GM19463 (cell line): ENCODE data around the gene TRPV3.
A peak's percentile ranks its signal among the peaks of the same experiment; 100 is the strongest.
"Not testable (repeated sequence)": the region's sequence is repeated elsewhere in the genome, so short reads cannot be mapped to it uniquely, and the experiment has no call there.

ENCODE experiments used
- ATAC-seq: cut with Tn5 transposase; IDR thresholded peaks from one replicate; pipeline ENCODE4 v1.9.1; 2021; ENCODE audit warnings: mild to moderate bottlenecking, moderate library complexity; ENCODE audit not compliant: unreplicated experiment

TRPV3 gene

GRCh38 chr17:3574231-3574630 lies 16.6 kb upstream of the TRPV3 start:
- no peak for ATAC-seq

- no peak for ATAC-seq
Observed at GRCh38 chr17:3573246-3574100, 15.9 kb upstream of the TRPV3 start.

- ATAC-seq: no peak
Observed at GRCh38 chr17:3572231-3572630, 14.6 kb upstream of the TRPV3 start.

GRCh38 chr17:3571043-3571900 lies 13.7 kb upstream of the TRPV3 start:
- no peak for ATAC-seq

- ATAC-seq: no peak
Observed at GRCh38 chr17:3569534-3570137, 12.0 kb upstream of the TRPV3 start.

- ATAC-seq: no peak
Observed at GRCh38 chr17:3566551-3566950, 8.9 kb upstream of the TRPV3 start.

- no peak for ATAC-seq
Observed at GRCh38 chr17:3565143-3565542, 7.5 kb upstream of the TRPV3 start.

- not testable (repeated sequence) for ATAC-seq
Observed at GRCh38 chr17:3564241-3564640, 6.6 kb upstream of the TRPV3 start.

- no peak for ATAC-seq
Observed at GRCh38 chr17:3559270-3559645, 1.6 kb upstream of the TRPV3 start.

- ATAC-seq: peak; percentile 69
Observed at GRCh38 chr17:3558603-3559269, 1.1 kb upstream of the TRPV3 start.

GRCh38 chr17:3556916-3557767 lies 470 bp downstream of the TRPV3 start:
- no peak for ATAC-seq

GRCh38 chr17:3556239-3556915 lies 1.2 kb downstream of the TRPV3 start:
- no peak for ATAC-seq

GRCh38 chr17:3555189-3555796 lies 2.3 kb downstream of the TRPV3 start:
- no peak for ATAC-seq

GRCh38 chr17:3554440-3554839 lies 3.2 kb downstream of the TRPV3 start:
- ATAC-seq: no peak

GRCh38 chr17:3553419-3554401 lies 3.9 kb downstream of the TRPV3 start:
- no peak for ATAC-seq

GRCh38 chr17:3552916-3553315 lies 4.7 kb downstream of the TRPV3 start:
- ATAC-seq: no peak

- ATAC-seq: no peak
Observed at GRCh38 chr17:3551189-3551588, 6.4 kb downstream of the TRPV3 start.

- ATAC-seq: no peak
Observed at GRCh38 chr17:3549610-3550162, 7.9 kb downstream of the TRPV3 start.
